MM.1S (cell line): Measurements from ENCODE around the gene TMEM69.
"Not testable (repeated sequence)": the region's sequence is repeated elsewhere in the genome, so short reads cannot be mapped to it uniquely, and the experiment has no call there.

Experiments
- DNase-seq: peaks from one replicate; pipeline ENCODE4 v3.0.0-alpha.2; 2015
- H2AFZ ChIP-seq: fragments of 300-600 bp; sonication (generic); 2 replicates; pipeline ENCODE4 v1.6.0; 2016; ENCODE audit warnings: antibody characterized with exemption, low read length
- H3F3A ChIP-seq: fragments of 300-600 bp; sonication (generic); 2 replicates; pipeline ENCODE4 v1.6.1; 2016; ENCODE audit warnings: mild to moderate bottlenecking, antibody characterized with exemption, low read length, moderate library complexity, mixed read lengths; ENCODE audit not compliant: insufficient read depth
- H3K27ac ChIP-seq: fragments of 300-600 bp; sonication (generic); 2 replicates; pipeline ENCODE4 v1.5.1; 2016; ENCODE audit warnings: mild to moderate bottlenecking, low read length
- H3K27me3 ChIP-seq: fragments of 300-600 bp; sonication (generic); replicated peaks from 2 replicates; pipeline ENCODE4 v1.6.0; 2016; ENCODE audit warnings: low read length; ENCODE audit not compliant: insufficient read depth
- H3K36me3 ChIP-seq: fragments of 300-600 bp; sonication (generic); replicated peaks from 2 replicates; pipeline ENCODE4 v1.6.1; 2016; ENCODE audit warnings: mild to moderate bottlenecking, low read length, mixed read lengths; ENCODE audit not compliant: insufficient read depth
- H3K4me1 ChIP-seq: fragments of 300-600 bp; sonication (generic); 2 replicates; pipeline ENCODE4 v1.6.1; 2016; ENCODE audit warnings: low read length, mixed read lengths
- H3K4me2 ChIP-seq: fragments of 300-600 bp; sonication (generic); 2 replicates; pipeline ENCODE4 v1.6.0; 2016; ENCODE audit warnings: low read depth, low read length
- H3K4me3 ChIP-seq: fragments of 300-600 bp; sonication (generic); 2 replicates; pipeline ENCODE4 v1.5.1; 2016; ENCODE audit warnings: low read length, mixed read lengths
- H3K79me2 ChIP-seq: fragments of 300-600 bp; sonication (generic); 2 replicates; pipeline ENCODE4 v1.6.1; 2016; ENCODE audit warnings: mixed run types, low read length, mixed read lengths
- H3K9ac ChIP-seq: fragments of 300-600 bp; sonication (generic); 2 replicates; pipeline ENCODE4 v1.6.1; 2016; ENCODE audit warnings: low read length, mixed read lengths
- H3K9me2 ChIP-seq: fragments of 300-600 bp; sonication (generic); replicated peaks from 2 replicates; pipeline ENCODE4 v1.6.1; 2016; ENCODE audit warnings: mild to moderate bottlenecking, low read length, mixed read lengths; ENCODE audit not compliant: insufficient read depth
- H3K9me3 ChIP-seq: fragments of 300-600 bp; sonication (generic); replicated peaks from 2 replicates; pipeline ENCODE4 v1.6.1; 2016; ENCODE audit warnings: mild to moderate bottlenecking, low read length, mixed read lengths; ENCODE audit not compliant: insufficient read depth
- H4K20me1 ChIP-seq: fragments of 300-600 bp; sonication (generic); 2 replicates; pipeline ENCODE4 v1.6.1; 2016; ENCODE audit warnings: mild to moderate bottlenecking, low read length, moderate library complexity, mixed read lengths; ENCODE audit not compliant: insufficient read depth
- EZH2 ChIP-seq: fragments of 300-600 bp; sonication (generic); optimal IDR thresholded peaks from 2 replicates; pipeline ENCODE3; 2017; ENCODE audit warnings: low read depth, mild to moderate bottlenecking, antibody characterized with exemption, low read length, mixed read lengths
- EZH2phosphoT487 ChIP-seq: fragments of 300-600 bp; sonication (generic); IDR thresholded peaks from 2 replicates; pipeline ENCODE4 v1.6.1; 2018; ENCODE audit warnings: antibody characterized with exemption, low read length
- TF ChIP-seq, protein P1 (sequence below): fragments of 300-600 bp; sonication (generic); IDR thresholded peaks from 2 replicates; pipeline ENCODE4 v1.5.1; 2016; ENCODE audit warnings: antibody characterized with exemption, low read length, mixed read lengths

TMEM69 gene

DNA sequence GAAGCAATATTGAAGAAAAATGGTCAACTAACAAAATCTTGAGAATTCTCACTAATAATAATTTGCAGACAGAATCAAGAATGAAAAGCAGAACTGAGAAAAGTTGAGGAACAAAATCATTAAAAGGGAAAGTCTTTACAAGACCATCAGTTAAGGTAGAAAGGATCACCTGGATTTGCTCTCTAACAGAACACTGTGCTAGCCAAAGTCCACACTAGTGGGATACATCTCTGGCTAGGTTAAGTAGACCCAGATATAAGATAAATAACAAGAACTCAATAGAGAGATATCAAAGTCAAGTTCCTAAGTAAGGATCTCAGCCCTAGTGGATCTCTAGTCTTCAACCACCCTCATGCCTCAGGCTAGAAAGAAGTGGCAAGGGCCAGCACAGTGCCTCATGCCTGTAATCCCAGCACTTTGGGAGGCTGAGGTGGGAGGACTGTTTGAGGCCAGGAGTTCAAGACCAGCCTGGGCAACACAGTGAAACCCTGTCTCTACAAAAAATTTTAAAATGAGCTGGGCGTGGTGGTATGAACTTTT, 42.9 kb downstream of the TMEM69 start:
- Histone ChIP-seq H3K4me2 (no peak overlapping the region), H3K4me3 (no peak overlapping the region), H3K79me2 (no peaks in the 10 kb centered on the region), H3K27ac (no peak overlapping the region), H3K27me3 (no peaks in the 10 kb centered on the region), H3K4me1 (no peaks in the 10 kb centered on the region), H4K20me1 (no peaks in the 10 kb centered on the region), H3F3A (no peaks in the 10 kb centered on the region), H2AFZ (no peak overlapping the region), H3K9me3 (no peaks in the 10 kb centered on the region), H3K9ac (no peak overlapping the region), H3K36me3 (no peaks in the 10 kb centered on the region), H3K9me2 (no peaks in the 10 kb centered on the region)
- no peak for DNase-seq
- TF ChIP-seq, protein P1, sequence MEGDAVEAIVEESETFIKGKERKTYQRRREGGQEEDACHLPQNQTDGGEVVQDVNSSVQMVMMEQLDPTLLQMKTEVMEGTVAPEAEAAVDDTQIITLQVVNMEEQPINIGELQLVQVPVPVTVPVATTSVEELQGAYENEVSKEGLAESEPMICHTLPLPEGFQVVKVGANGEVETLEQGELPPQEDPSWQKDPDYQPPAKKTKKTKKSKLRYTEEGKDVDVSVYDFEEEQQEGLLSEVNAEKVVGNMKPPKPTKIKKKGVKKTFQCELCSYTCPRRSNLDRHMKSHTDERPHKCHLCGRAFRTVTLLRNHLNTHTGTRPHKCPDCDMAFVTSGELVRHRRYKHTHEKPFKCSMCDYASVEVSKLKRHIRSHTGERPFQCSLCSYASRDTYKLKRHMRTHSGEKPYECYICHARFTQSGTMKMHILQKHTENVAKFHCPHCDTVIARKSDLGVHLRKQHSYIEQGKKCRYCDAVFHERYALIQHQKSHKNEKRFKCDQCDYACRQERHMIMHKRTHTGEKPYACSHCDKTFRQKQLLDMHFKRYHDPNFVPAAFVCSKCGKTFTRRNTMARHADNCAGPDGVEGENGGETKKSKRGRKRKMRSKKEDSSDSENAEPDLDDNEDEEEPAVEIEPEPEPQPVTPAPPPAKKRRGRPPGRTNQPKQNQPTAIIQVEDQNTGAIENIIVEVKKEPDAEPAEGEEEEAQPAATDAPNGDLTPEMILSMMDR, result no peak
- TF ChIP-seq EZH2phosphoT487 (no peak), EZH2 (no peak)

DNA sequence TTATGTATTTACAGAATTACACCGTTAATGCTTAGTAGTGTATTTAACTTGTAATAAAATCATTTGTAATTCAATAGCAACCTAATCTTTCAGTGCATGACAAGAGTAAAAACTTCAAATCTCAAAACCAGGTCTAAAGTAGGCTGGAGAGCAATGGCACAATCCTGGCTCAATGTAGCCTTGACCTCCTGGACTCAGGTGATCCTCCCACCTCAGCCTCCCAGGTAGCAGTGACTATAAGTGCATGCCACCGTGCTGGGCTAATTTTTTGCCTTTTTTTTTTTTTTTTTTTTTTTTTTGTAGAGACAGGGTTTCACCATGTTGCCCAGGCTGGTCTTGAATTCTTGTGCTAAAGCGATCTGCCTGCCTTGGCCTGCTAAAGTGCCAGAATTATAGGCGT, 51.2 kb downstream of the TMEM69 start:
- no peaks in the 10 kb centered on the region for H3F3A ChIP-seq
- no peak for DNase-seq
- H2AFZ ChIP-seq, result no peak overlapping the region
- H3K4me3 ChIP-seq, result no peak overlapping the region
- H3K9me3 ChIP-seq, result no peaks in the 10 kb centered on the region
- H3K9ac ChIP-seq, result no peak overlapping the region
- no peaks in the 10 kb centered on the region for H3K36me3 ChIP-seq
- no peak overlapping the region for H3K27ac ChIP-seq
- no peaks in the 10 kb centered on the region for H3K9me2 ChIP-seq
- TF ChIP-seq EZH2phosphoT487 (no peak), EZH2 (no peak)
- TF ChIP-seq, protein P1, result no peak
- no peaks in the 10 kb centered on the region for H3K27me3 ChIP-seq
- H3K4me1 ChIP-seq, result no peaks in the 10 kb centered on the region
- no peaks in the 10 kb centered on the region for H3K79me2 ChIP-seq
- no peak overlapping the region for H3K4me2 ChIP-seq
- no peaks in the 10 kb centered on the region for H4K20me1 ChIP-seq

DNA sequence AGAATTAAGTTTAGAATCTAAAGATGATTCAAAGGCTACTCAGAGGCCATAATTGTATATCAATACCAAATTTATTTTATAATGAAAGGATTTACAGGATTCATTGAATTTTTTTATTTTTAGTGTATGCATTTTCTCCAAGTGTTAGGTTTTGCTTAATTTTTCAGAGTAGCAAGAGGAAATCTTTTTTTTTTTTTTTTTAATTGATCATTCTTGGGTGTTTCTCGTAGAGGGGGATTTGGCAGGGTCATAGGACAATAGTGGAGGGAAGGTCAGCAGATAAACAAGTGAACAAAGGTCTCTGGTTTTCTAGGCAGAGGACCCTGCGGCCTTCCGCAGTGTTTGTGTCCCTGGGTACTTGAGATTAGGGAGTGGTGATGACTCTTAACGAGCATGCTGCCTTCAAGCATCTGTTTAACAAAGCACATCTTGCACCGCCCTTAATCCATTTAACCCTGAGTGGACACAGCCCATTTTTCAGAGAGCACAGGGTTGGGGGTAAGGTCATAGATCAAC, 51.7 kb downstream of the TMEM69 start:
- not testable (repeated sequence) for H3K27ac ChIP-seq, H3K4me1 ChIP-seq, H3K4me2 ChIP-seq, H2AFZ ChIP-seq, H3K79me2 ChIP-seq, H3K36me3 ChIP-seq, H3F3A ChIP-seq, H3K27me3 ChIP-seq, H3K9me3 ChIP-seq, H3K9me2 ChIP-seq, H3K4me3 ChIP-seq, H3K9ac ChIP-seq, DNase-seq, H4K20me1 ChIP-seq
